GM19395 (cell line): ENCODE measurements around the gene KCNMB4.

Experiments used
- ATAC-seq: cut with Tn5 transposase; IDR thresholded peaks from one replicate; pipeline ENCODE4 v1.9.1; 2021; ENCODE audit warnings: mild to moderate bottlenecking, moderate library complexity; ENCODE audit not compliant: unreplicated experiment

Gene KCNMB4, protein sequence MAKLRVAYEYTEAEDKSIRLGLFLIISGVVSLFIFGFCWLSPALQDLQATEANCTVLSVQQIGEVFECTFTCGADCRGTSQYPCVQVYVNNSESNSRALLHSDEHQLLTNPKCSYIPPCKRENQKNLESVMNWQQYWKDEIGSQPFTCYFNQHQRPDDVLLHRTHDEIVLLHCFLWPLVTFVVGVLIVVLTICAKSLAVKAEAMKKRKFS

DNA sequence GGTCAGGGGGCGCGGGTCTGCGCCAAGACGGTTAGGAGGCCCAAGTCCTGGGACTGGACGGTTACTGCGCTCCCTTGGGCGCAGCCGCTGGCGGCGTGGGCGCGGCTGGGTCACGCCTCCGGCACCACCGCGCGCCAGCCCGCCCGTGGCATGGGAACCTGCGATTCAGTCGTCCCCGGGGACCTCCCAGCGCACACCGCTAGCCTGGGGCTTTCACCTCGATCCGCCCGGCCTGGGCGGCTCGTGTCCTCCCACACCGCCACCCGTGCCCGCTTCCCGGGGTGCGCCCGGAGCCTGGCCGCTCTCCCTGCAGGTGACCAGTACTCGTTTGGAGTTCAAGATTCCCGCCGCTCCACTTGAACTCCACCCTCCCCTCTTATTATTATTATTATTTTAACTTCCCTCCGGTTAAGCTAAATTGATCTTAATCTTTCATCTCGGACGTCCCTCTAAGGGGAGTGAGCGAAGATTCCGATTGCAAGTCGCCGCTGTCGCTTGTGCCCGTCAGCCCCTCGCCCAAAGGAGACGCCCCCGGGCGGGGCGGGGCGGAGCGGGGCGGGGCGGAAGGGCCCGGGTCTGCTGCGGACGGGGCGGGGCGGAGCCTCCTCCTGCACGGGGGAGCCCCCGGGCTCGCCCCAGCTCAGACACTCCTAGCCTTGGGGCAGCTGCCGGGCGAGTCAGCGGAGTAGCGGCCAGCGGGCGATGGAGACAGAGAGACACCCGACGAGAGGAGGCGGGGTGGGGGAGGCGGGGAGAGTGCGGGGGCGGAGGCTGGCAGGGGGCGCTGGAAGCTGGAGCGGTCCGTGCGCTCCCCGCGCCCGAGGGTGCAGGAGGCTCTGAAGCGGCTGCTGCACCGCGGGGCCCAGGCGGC, at the start of gene KCNMB4:
Gene KCNMB4 (plus strand): TSS at position 643 of the 871 bp plus-strand sequence. CDS start 445 bp downstream, outside the sequence.
- peak; percentile 80 for ATAC-seq

GRCh38 chr12:70317781-70318180, 48.3 kb upstream of the KCNMB4 start:
- ATAC-seq: peak; percentile 98

DNA sequence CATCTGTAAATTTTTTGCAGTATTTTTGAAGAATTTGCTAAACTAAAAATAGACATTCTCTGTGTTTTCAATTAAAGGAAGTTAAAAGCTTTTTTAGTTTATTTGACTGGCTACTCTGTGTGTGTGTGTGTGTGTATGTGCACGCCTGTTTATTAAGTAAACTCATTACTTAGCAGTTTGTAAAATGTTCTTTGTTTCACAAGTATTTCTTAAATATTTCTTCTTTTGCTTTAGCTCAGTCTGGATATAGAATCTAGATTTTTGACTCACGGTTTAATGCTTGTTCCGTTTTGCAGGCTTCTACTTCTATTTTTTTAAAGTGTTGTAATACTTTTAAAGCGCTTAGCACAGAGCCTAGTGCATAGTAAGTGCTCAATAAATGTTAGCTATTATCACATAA, 46.5 kb upstream of the KCNMB4 start:
- no peak for ATAC-seq

DNA sequence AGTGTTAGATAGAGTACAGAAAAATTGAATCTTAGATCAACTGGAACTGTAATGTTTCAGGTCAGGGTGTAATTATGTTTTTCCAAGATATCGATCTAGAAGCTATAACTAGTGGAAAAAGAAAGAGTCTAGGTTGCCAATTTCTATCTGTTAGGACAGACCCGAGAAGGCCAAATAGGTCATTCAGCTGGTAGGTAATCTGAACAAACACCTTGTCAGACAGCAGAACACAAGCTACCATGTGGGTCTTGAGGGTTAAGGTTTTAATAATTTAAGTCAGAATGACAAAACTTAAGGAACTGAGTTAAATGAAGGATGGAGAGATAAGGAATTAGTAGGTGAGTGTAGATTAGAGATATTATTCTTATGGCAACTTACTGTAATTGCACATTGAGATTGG, 44.9 kb upstream of the KCNMB4 start:
- no peak for ATAC-seq

DNA sequence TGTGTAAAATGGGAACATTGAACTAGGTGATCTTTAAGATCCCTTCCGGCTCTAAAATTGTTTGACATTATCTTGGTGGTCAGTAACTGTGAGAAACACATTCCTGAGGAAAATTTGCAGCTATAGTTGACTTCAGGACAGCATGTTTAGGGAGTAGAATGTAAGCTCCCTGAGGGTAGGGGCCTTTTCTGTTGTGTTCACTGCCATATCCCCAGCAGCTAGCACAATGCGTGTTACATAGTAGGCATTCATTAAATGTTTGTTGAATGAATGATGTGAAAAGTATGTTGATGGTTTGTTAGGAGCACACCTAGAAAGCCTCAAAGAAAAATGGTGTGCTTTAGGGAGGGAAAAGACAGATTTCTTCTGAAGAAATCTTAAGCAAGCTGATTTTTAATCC, 38.5 kb upstream of the KCNMB4 start:
- no peak for ATAC-seq

- ATAC-seq: no peak
Measured at GRCh38 chr12:70329728-70330127, 36.4 kb upstream of the KCNMB4 start.

DNA sequence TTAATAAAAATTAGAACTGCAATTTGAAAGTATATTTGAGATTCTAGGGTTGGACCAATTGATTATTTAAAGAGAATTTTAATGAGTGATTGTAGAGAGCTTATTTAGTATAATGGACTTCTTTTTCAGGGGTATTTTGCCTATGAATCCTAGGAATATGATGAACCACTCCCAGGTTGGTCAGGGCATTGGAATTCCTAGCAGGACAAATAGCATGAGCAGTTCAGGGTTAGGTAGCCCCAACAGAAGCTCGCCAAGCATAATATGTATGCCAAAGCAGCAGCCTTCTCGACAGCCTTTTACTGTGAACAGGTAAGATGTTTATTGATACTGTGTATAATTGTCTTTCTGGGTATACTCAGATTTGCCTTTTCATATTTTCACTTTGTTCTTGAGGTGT, 35.9 kb upstream of the KCNMB4 start:
- no peak for ATAC-seq

GRCh38 chr12:70332236-70332635, 33.9 kb upstream of the KCNMB4 start:
- ATAC-seq: no peak

DNA sequence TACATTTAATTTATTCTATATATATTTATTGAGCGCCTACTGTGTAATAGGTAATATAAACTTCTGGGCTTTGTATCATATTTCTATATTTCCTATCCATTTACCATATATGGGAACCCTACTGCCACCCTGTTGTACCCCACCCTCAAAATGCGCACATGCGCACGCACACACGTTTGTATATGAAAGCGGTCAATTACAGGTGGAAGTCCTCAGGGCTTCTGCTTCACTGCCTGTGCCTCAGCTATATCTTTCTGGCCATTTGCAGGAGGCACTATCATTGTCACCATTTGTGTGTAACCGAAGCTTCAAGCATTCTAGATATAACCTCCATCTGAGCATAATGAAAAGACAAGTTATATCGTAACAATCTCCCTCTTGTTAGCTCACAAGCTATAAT, 31.3 kb upstream of the KCNMB4 start:
- ATAC-seq: no peak

DNA sequence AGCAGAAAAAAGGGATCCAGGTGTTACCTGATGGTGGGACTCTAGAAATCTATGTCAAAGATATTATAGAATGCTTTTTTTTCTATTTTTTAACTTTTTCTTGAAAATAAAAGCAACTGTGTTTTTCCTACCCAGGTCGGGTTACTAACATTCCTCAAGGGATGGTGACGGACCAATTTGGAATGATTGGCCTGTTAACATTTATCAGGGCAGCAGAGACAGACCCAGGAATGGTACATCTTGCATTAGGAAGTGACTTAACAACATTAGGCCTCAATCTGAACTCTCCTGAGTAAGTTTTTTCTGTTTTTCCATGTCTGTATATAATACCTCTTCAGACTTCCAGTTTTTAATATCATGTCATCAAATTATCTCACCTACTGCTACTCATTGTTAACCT, 27.6 kb upstream of the KCNMB4 start:
- ATAC-seq: no peak

GRCh38 chr12:70351076-70351475, 15.0 kb upstream of the KCNMB4 start:
- no peak for ATAC-seq

- no peak for ATAC-seq
Measured at GRCh38 chr12:70353780-70354660, 12.1 kb upstream of the KCNMB4 start.

GRCh38 chr12:70354787-70355186, 11.3 kb upstream of the KCNMB4 start:
- ATAC-seq: no peak

DNA sequence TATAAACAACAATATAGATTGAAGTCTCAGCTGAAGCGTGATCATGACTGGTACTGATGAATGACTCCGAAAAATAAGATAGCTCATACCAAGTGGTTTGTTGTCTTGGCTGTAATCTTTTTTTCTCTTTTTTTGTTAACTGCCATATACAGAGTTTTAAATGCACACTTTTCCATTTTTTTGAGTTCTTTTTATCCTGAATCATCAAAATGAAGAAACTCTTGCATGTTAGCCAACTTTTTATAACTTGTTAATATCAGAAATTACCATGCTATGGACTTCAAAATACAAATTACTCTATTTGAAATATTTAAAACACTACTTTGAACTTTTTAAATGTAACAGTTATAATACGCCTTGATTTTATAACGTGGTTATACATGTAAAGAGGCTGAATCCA, 10.1 kb upstream of the KCNMB4 start:
- no peak for ATAC-seq

DNA sequence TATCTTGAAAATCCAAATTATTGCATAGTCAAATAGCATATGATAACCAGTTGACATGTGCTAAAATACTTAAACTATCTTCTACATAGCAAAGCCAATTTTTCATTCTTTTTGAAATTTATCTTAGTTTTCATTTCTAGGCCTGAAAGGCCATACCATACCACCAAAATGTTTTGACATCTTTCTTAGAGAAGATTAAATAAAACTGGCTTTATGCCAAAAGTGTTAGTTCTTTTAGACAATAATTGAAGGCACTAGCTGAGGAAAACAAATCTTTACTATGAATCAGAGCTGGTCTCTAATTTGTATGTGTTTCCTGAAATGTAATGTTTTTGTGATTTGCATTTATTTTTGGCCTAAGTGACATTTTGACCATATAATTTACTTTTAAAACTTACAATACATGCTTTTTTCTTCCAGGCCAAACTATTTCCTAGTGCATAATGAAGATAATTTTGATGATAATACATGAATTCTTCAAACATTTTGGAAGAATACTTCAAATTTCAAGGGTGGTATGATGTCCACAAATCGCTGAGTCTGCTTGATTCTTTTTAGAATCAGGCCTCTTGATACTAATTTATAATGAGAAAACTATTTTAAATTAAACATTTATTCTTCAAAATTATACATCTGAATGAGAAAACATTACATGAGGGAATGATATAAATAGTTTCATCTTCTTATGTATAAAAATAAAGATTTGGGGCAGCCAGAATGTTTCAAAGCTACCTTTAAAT, 6.5 kb upstream of the KCNMB4 start:
- ATAC-seq: no peak

DNA sequence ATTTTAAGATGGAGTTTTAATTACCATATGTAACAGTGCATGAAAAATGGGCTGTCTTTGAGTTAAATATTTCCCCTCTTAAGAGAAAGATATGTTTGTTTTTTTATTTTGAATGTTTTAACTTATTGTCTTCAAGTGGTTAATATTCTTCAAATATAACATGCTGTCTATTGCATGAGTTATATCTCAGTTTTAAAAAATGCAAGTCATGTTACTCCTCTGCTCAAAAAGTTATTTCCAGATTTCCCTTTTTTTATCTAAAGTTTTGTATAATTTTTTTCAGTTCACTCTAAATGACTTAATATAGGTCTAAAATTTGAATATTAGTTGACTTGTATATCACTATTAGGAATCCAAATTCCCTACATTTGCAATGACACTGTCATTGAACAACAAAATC, 5.9 kb upstream of the KCNMB4 start:
- ATAC-seq: no peak

- peak; percentile 1 for ATAC-seq
Measured at GRCh38 chr12:70364695-70365397, 1.2 kb upstream of the KCNMB4 start.

DNA sequence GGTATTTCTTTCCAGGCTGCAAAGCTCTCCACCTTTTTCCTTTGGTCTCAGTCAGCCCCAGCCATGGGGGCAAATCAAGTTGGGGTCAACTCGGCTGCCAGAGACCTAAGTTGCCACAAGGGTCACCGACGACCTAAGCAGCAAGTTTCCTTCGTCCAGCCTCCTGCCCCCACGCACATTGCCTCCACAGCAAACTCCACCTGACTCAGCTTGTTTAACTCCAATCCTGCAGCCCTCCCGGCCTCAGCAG, 767 bp upstream of the KCNMB4 start:
- ATAC-seq: no peak

DNA sequence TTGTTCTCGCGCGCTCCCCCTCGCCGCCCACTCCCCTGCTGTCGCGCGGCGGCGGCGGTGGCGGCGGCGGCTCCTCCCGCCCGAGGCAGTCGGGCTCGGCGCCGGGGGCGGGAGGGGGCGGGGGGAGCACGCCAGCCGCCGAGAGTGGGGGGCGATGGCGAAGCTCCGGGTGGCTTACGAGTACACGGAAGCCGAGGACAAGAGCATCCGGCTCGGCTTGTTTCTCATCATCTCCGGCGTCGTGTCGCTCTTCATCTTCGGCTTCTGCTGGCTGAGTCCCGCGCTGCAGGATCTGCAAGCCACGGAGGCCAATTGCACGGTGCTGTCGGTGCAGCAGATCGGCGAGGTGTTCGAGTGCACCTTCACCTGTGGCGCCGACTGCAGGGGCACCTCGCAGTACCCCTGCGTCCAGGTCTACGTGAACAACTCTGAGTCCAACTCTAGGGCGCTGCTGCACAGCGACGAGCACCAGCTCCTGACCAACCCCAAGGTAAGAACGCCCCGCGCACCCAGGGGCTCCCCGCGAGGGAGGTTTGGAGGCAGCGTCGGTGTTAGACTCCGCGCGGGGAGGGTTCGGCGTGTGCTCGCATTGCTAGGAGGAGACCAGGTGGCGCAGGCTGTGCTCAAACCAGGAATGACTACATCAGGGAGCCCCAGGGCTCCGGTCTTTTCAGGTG, 629 bp downstream of the KCNMB4 start:
- ATAC-seq: peak; percentile 55
